ENCODE data around the gene APOBEC3C. TPM values are rescaled to one million over a fixed set of nuclear protein-coding genes. Genes with fewer than 3 reads are reported as not detected.

The APOBEC3C gene
- polyA plus RNA-seq, 1 of the 3 experiments (the other 2 are of a cell fraction): 11.7 TPM

DNA sequence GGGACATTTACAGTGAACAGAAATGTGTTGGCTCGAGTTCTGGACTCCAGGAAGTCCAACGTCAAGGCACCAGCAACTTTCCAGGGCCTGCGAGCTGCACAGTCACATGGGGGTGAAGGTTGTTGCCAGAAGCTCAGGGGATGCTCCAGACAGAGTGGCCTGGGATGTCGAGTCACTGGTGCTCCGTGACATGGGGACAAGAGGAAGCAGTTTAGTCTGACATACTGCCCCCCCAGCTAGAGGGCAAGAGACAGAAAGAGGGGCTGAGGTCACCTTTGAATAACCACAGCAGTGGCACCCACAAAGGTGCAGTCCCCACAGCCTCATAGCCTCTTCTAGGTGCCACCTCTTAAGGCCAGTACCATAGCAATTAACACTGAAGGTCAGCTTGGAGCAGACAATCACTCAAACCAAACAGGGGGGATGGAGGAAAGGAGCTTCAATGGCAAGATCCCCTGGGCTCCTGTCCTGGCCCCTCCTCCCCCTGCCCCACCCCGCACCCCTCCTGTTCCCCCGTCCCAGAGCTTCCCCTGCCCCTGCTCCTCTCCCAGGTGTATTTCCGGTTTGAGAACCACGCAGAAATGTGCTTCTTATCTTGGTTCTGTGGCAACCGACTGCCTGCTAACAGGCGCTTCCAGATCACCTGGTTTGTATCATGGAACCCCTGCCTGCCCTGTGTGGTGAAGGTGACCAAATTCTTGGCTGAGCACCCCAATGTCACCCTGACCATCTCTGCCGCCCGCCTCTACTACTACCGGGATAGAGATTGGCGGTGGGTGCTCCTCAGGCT lies 10.7 kb downstream of the APOBEC3C start:
- Histone ChIP-seq H2AFZ (ENCODE audit: low read depth) (no peak overlapping the region), H3K27me3 (ENCODE audit: insufficient read depth) (no peaks in the 10 kb centered on the region), H3K4me3 (ENCODE audit: low read depth in 2 of 2, low read length in 1 of 2) (no peak overlapping the region), H3K27ac (ENCODE audit: low read depth in 2 of 2, low read length in 1 of 2) (no peak overlapping the region), H3K9me3 (no peaks in the 10 kb centered on the region), H3K9ac (no peak overlapping the region), H3K36me3 (replicated peaks in 1 of 2; ENCODE audit: control insufficient read depth in 1 of 2, insufficient read depth in 2 of 2, low read length in 1 of 2) (no peaks in the 10 kb centered on the region), H3K9me2 (no peaks in the 10 kb centered on the region), H3K4me1 (ENCODE audit: control insufficient read depth in 1 of 2, insufficient read depth in 2 of 2, low read depth in 1 of 2, low read length in 1 of 2) (peaks cover 0 to 6% of the 10 kb centered on the region in 2 experiments; a peak in 1 of 4 replicates), H4K20me1 (ENCODE audit: insufficient read depth) (no peaks in the 10 kb centered on the region), H3F3A (replicated peaks; ENCODE audit: insufficient read depth) (no peaks in the 10 kb centered on the region), H3K79me2 (ENCODE audit: insufficient read depth) (no peaks in the 10 kb centered on the region), H3K4me2 (no peak overlapping the region)
- no peak for DNase-seq
- CTCF ChIA-PET: no interaction called here
- POLR2A ChIA-PET: no interaction called here
- WGBS (ENCODE audit: low lambda C conversion rate): 96% methylated on average over 4 of the region's 15 CpGs
- TF ChIP-seq FOXJ3 (CRISPR knock-in tag; IDR thresholded peaks at IDR 0.05) (no peak), RAD21 (IDR thresholded peaks at IDR 0.05; ENCODE audit: low read length) (no peak), TCF12 (IDR thresholded peaks at IDR 0.05) (no peak), NFIC (IDR thresholded peaks at IDR 0.05; ENCODE audit: borderline replicate concordance) (no peak), EZH2phosphoT487 (IDR thresholded peaks at IDR 0.05; ENCODE audit: borderline replicate concordance, low read depth) (no peak), SMC3 (IDR thresholded peaks at IDR 0.05; ENCODE audit: low read depth, low read length) (no peak), RXRA (IDR thresholded peaks at IDR 0.05; ENCODE audit: borderline replicate concordance, low read depth) (no peak)
- TF ChIP-seq, protein P1, sequence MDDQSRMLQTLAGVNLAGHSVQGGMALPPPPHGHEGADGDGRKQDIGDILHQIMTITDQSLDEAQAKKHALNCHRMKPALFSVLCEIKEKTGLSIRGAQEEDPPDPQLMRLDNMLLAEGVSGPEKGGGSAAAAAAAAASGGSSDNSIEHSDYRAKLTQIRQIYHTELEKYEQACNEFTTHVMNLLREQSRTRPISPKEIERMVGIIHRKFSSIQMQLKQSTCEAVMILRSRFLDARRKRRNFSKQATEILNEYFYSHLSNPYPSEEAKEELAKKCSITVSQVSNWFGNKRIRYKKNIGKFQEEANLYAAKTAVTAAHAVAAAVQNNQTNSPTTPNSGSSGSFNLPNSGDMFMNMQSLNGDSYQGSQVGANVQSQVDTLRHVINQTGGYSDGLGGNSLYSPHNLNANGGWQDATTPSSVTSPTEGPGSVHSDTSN (IDR thresholded peaks at IDR 0.05): no peak
- TF ChIP-seq, protein P2, sequence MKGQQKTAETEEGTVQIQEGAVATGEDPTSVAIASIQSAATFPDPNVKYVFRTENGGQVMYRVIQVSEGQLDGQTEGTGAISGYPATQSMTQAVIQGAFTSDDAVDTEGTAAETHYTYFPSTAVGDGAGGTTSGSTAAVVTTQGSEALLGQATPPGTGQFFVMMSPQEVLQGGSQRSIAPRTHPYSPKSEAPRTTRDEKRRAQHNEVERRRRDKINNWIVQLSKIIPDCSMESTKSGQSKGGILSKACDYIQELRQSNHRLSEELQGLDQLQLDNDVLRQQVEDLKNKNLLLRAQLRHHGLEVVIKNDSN (IDR thresholded peaks at IDR 0.05; ENCODE audit: borderline replicate concordance, low read depth): no peak
- TF ChIP-seq, protein P3, sequence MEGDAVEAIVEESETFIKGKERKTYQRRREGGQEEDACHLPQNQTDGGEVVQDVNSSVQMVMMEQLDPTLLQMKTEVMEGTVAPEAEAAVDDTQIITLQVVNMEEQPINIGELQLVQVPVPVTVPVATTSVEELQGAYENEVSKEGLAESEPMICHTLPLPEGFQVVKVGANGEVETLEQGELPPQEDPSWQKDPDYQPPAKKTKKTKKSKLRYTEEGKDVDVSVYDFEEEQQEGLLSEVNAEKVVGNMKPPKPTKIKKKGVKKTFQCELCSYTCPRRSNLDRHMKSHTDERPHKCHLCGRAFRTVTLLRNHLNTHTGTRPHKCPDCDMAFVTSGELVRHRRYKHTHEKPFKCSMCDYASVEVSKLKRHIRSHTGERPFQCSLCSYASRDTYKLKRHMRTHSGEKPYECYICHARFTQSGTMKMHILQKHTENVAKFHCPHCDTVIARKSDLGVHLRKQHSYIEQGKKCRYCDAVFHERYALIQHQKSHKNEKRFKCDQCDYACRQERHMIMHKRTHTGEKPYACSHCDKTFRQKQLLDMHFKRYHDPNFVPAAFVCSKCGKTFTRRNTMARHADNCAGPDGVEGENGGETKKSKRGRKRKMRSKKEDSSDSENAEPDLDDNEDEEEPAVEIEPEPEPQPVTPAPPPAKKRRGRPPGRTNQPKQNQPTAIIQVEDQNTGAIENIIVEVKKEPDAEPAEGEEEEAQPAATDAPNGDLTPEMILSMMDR (IDR thresholded peaks at IDR 0.05): no peak
- TF ChIP-seq, protein P4, sequence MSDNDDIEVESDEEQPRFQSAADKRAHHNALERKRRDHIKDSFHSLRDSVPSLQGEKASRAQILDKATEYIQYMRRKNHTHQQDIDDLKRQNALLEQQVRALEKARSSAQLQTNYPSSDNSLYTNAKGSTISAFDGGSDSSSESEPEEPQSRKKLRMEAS (IDR thresholded peaks at IDR 0.05; ENCODE audit: low read depth): no peak

DNA sequence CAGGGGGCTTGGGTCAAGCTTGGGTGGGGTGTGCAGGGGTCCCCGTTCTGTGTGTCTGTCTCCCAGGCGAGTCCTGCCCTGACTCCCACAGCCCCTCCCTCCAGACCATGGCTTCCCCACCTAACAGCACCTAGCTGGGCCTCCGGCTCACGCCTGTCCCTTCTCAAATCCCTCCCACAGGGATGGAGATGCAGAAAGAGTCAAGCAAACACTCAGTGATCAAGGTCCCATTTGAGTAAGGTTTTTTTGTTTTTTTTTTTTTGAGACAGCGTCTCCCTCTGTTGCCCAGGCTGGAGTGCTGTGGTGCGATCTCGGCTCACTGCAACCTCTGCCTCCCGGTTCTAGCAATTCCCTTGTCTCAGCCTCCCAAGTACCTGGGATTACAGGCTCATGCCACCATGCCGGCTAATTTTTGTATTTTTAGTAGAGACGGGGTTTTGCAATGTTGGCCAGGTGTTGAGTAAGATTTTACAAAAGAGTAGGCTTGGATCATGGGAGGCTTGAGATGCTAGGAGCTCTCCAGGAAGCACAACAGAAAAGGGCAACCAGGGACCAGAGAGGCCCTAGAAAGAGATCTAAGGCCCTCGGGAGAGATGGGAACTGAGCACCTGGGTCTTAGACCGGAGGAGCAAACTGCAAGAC lies 12.6 kb downstream of the APOBEC3C start:
- CTCF ChIA-PET: no interaction called here
- TF ChIP-seq FOXJ3 (CRISPR knock-in tag; IDR thresholded peaks at IDR 0.05): no peak
- TF ChIP-seq ELF1 (IDR thresholded peaks at IDR 0.05): no peak
- TF ChIP-seq, protein P5, sequence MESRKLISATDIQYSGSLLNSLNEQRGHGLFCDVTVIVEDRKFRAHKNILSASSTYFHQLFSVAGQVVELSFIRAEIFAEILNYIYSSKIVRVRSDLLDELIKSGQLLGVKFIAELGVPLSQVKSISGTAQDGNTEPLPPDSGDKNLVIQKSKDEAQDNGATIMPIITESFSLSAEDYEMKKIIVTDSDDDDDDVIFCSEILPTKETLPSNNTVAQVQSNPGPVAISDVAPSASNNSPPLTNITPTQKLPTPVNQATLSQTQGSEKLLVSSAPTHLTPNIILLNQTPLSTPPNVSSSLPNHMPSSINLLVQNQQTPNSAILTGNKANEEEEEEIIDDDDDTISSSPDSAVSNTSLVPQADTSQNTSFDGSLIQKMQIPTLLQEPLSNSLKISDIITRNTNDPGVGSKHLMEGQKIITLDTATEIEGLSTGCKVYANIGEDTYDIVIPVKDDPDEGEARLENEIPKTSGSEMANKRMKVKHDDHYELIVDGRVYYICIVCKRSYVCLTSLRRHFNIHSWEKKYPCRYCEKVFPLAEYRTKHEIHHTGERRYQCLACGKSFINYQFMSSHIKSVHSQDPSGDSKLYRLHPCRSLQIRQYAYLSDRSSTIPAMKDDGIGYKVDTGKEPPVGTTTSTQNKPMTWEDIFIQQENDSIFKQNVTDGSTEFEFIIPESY (IDR thresholded peaks at IDR 0.05; ENCODE audit: borderline replicate concordance, low read depth): no peak
- TF ChIP-seq, protein P3 (IDR thresholded peaks at IDR 0.05): no peak
- no peak for TF ChIP-seq NFIC (IDR thresholded peaks at IDR 0.05; ENCODE audit: borderline replicate concordance)
- TF ChIP-seq SMC3 (IDR thresholded peaks at IDR 0.05; ENCODE audit: low read depth, low read length): no peak
- no peak for TF ChIP-seq GABPA (IDR thresholded peaks at IDR 0.05; ENCODE audit: low read depth)
- TF ChIP-seq TCF12 (IDR thresholded peaks at IDR 0.05): no peak
- no peak for TF ChIP-seq EZH2phosphoT487 (IDR thresholded peaks at IDR 0.05; ENCODE audit: borderline replicate concordance, low read depth)
- no peak for TF ChIP-seq MXI1 (IDR thresholded peaks at IDR 0.05; ENCODE audit: low read depth, low read length)
- TF ChIP-seq RXRA (IDR thresholded peaks at IDR 0.05; ENCODE audit: borderline replicate concordance, low read depth): no peak

More for the DNA sequence above, 12.6 kb downstream of the APOBEC3C start:
- H3F3A ChIP-seq (replicated peaks; ENCODE audit: insufficient read depth): no peaks in the 10 kb centered on the region
- H2AFZ ChIP-seq (ENCODE audit: low read depth): no peak overlapping the region
- H3K27me3 ChIP-seq (ENCODE audit: insufficient read depth): no peaks in the 10 kb centered on the region
- no peak overlapping the region for H3K27ac ChIP-seq (ENCODE audit: low read depth in 2 of 2, low read length in 1 of 2)
- no peaks in the 10 kb centered on the region for H3K9me3 ChIP-seq
- H3K9ac ChIP-seq: no peak overlapping the region
- H3K4me3 ChIP-seq (ENCODE audit: low read depth in 2 of 2, low read length in 1 of 2): no peak overlapping the region
- peaks cover 0 to under 1% of the 10 kb centered on the region in 2 experiments; a peak in 1 of 4 replicates for H3K4me1 ChIP-seq (ENCODE audit: control insufficient read depth in 1 of 2, insufficient read depth in 2 of 2, low read depth in 1 of 2, low read length in 1 of 2)
- no peaks in the 10 kb centered on the region for H3K9me2 ChIP-seq
- 86% methylated on average over 8 of the region's 12 CpGs for WGBS (ENCODE audit: low lambda C conversion rate)
- H3K4me2 ChIP-seq: no peak overlapping the region
- DNase-seq: no peak
- H3K36me3 ChIP-seq (replicated peaks in 1 of 2; ENCODE audit: control insufficient read depth in 1 of 2, insufficient read depth in 2 of 2, low read length in 1 of 2): no peaks in the 10 kb centered on the region
- H3K79me2 ChIP-seq (ENCODE audit: insufficient read depth): no peaks in the 10 kb centered on the region
- POLR2A ChIA-PET: no interaction called here
- H4K20me1 ChIP-seq (ENCODE audit: insufficient read depth): no peaks in the 10 kb centered on the region
